GM13976 (cell line): ENCODE results near the gene FANCI.

Experiments
- DNase-seq: peaks from one replicate; pipeline ENCODE4 v3.0.0; 2012; ENCODE audit warnings: low spot score
- CTCF ChIP-seq: IDR thresholded peaks from 2 replicates; pipeline ENCODE4 v1.5.1; 2012; ENCODE audit warnings: borderline replicate concordance, mild to moderate bottlenecking; ENCODE audit not compliant: insufficient read depth; ENCODE audit errors: extremely low read depth, missing control alignments, control extremely low read depth
- in situ Hi-C: fragments of 300-500 bp; cut with MboI; formaldehyde crosslinking; loops from one replicate; pipeline ENCODE4 v1.12.0; 2022; ENCODE audit warnings: low sequenced_read_pairs, mixed read lengths, inconsistent platforms; ENCODE audit not compliant: unreplicated experiment

The FANCI gene

DNA sequence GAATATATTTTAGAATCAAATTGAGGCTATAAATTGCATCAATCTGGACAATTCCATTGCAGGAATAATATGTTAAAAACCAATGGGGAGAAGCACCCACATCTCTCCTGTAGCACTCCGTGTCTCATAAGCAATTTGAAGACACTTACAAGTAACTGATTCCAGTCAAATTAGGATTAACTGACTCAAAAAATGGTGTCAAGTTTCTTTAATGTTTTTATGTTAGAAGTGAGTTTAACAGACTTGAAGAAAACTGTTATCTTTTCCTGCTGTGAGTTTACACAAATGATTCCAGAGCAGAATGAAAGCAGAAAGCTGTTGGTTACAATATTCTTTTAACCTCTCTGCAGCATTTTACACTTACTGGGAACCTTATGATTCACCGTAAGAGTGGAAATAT, 45.6 kb upstream of the FANCI start:
- no peak for DNase-seq
- in situ Hi-C loops: no loop called here
- no peak for TF ChIP-seq CTCF

GRCh38 chr15:89198934-89199333, 44.8 kb upstream of the FANCI start:
- DNase-seq: no peak
- no peak for TF ChIP-seq CTCF
- in situ Hi-C loops: no loop called here

- in situ Hi-C loops: no loop called here
- DNase-seq: no peak
- no peak for TF ChIP-seq CTCF
Measured at GRCh38 chr15:89199746-89200145, 44.0 kb upstream of the FANCI start.

GRCh38 chr15:89200182-89200581, 43.6 kb upstream of the FANCI start:
- no peak for TF ChIP-seq CTCF
- DNase-seq: no peak
- in situ Hi-C loops: no loop called here

- in situ Hi-C loops: no loop called here
- no peak for TF ChIP-seq CTCF
- no peak for DNase-seq
Measured at GRCh38 chr15:89201465-89202005, 42.2 kb upstream of the FANCI start.

- peak; percentile 47 for DNase-seq
- in situ Hi-C loops: no loop called here
- TF ChIP-seq CTCF: no peak
Measured at GRCh38 chr15:89203705-89204273, 40.0 kb upstream of the FANCI start.
